ENCODE results near the gene PRKN. TPM values are rescaled to one million over a fixed set of nuclear protein-coding genes. Genes with fewer than 3 reads are reported as not detected.

The PRKN gene
- total and polyA plus RNA-seq, 2 donors (not counting 3 experiments of a cell fraction or from before 2014, with no cell fraction given), result 0.06 TPM; not detected in 1

DNA sequence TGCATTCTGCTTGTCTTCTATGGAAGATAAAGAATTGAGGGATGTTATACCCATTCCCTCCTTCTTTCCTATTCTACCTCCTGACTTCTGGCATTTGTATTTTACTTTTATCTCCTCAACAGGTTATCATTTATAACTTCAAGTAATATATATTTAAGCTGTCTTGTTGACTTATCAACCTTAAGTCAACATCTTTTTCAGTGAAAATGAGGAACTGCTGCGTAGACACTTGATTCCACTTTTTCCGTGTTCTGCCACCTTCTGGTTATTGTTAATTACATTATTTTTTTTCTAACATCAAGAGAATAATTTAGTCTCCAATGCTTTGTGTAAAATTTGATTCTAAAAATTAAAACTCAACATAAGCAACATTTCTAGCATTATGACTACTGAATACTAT lies 107.5 kb downstream of the PRKN start:
- POLR2A ChIA-PET, result no interaction called here

More for the DNA sequence above, 107.5 kb downstream of the PRKN start:
- dilution Hi-C loops (cut with MboI; ENCODE audit: extremely low pct_ligation_motif_present, low sequenced_read_pairs), result no loop called here
- H3K36me3 ChIP-seq (ENCODE audit: control insufficient read depth in 2 of 2, extremely low read depth in 1 of 2, insufficient read depth in 2 of 2, low read length in 2 of 2), result no peaks in the 10 kb centered on the region
- no peaks in the 10 kb centered on the region for H3K4me1 ChIP-seq (ENCODE audit: control insufficient read depth, extremely low read depth, insufficient read depth, low read length)
- H3K4me2 ChIP-seq (ENCODE audit: insufficient read depth, low read length), result no peak overlapping the region
- FAIRE-seq (no peak), DNase-seq (ENCODE audit: low read depth, low spot score) (no peak)
- no peak overlapping the region for H2AFZ ChIP-seq (ENCODE audit: low read depth, low read length)
- H4K20me1 ChIP-seq (replicated peaks; ENCODE audit: control insufficient read depth, extremely low read depth, insufficient read depth, low read length), result no peaks in the 10 kb centered on the region
- BruUV-seq (replicated peaks), result no TSS peak
- no peak overlapping the region for H3K27ac ChIP-seq (ENCODE audit: insufficient read depth, low read depth, low read length)
- H3K4me3 ChIP-seq (replicated peaks in 1 of 3; ENCODE audit: insufficient read depth in 1 of 3, low read depth in 1 of 3, low read length in 3 of 3), result no peak overlapping the region
- H3K9me1 ChIP-seq (replicated peaks; ENCODE audit: control insufficient read depth, extremely low read depth, insufficient read depth, low read length), result no peaks in the 10 kb centered on the region
- intact Hi-C loops (cut with micrococcal nuclease), result no loop called here
- no peaks in the 10 kb centered on the region for H3K27me3 ChIP-seq (ENCODE audit: control insufficient read depth in 2 of 2, insufficient read depth in 2 of 2, low read length in 2 of 2)
- no peaks in the 10 kb centered on the region for H3K79me2 ChIP-seq (ENCODE audit: control insufficient read depth, insufficient read depth, low read length)
- no peaks in the 10 kb centered on the region for H3K9me3 ChIP-seq (replicated peaks; ENCODE audit: control insufficient read depth, insufficient read depth, low read length)
- CTCF ChIA-PET, result no interaction called here
- TF ChIP-seq MAX (IDR thresholded peaks at IDR 0.05; ENCODE audit: insufficient read depth, insufficient read length) (no peak), POLR2A (IDR thresholded peaks at IDR 0.05; ENCODE audit: low read depth, low read length) (no peak), POLR2AphosphoS5 (IDR thresholded peaks at IDR 0.05; ENCODE audit: insufficient read depth, low read depth, low read length) (no peak), GATA2 (IDR thresholded peaks at IDR 0.05; ENCODE audit: insufficient read depth, insufficient read length, low read depth, low read length) (no peak), FOS (IDR thresholded peaks at IDR 0.05; ENCODE audit: borderline replicate concordance, insufficient read depth, low read length) (no peak), MYC (IDR thresholded peaks at IDR 0.05; ENCODE audit: low read depth, low read length) (no peak), CTCF (IDR thresholded peaks at IDR 0.05; ENCODE audit: extremely low read depth in 1 of 2, insufficient read depth in 1 of 2, low read depth in 1 of 2, low read length in 2 of 2) (no peak), JUN (IDR thresholded peaks at IDR 0.05; ENCODE audit: borderline replicate concordance, insufficient read depth, insufficient read length, low read depth) (no peak)
- H3K9ac ChIP-seq (replicated peaks; ENCODE audit: extremely low read depth, insufficient read depth, low read length), result no peak overlapping the region

All from endothelial cell of umbilical vein (primary cell).